Measurements from ENCODE around the gene TRAF2. TPM values are rescaled to one million over a fixed set of nuclear protein-coding genes. Genes with fewer than 3 reads are reported as not detected.

Gene TRAF2
- total RNA-seq, 1 experiment from 2014 or later, result 29.2 TPM

DNA sequence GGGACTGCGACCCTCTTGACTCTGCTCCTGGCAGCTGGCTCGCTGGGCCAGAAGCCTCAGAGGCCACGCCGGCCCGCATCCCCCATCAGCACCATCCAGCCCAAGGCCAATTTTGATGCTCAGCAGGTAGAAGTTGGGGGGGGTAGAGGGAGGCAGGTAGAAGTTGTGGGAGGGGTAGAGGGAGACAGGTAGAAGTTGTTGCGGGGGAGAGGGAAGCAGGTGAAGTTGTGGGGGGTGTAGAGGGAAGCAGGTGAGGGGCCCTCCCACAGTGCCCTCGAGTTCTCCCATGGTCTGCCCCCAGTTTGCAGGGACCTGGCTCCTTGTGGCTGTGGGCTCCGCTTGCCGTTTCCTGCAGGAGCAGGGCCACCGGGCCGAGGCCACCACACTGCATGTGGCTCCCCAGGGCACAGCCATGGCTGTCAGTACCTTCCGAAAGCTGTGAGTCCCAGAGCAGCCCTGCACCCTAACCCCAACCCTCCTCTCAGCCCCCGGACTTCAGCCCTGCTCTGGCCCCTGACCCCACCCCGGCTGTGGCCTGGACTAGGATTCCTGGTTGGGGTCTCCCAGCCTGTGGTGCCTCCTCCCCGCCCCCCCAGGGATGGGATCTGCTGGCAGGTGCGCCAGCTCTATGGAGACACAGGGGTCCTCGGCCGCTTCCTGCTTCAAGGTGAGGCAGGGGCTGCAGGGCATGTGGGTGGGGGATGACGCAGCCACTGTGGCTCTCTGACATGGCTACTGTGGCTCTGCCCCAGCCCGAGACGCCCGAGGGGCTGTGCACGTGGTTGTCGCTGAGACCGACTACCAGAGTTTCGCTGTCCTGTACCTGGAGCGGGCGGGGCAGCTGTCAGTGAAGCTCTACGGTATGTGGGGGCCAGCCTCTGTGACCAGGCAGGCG is 59.3 kb downstream of the TRAF2 start:
- DNase-seq (ENCODE audit: low spot score), result no peak
- intact Hi-C loops (cut with micrococcal nuclease; ENCODE audit: unreplicated experiment), result no loop called here
- Histone ChIP-seq H3K36me3 (ENCODE audit: insufficient read depth, low read length, poor library complexity, severe bottlenecking) (peaks cover 23% of the 10 kb centered on the region), H3K9me3 (ENCODE audit: low read depth, low read length, poor library complexity, severe bottlenecking) (no peaks in the 10 kb centered on the region), H3K4me1 (ENCODE audit: insufficient read depth, low read length, poor library complexity, severe bottlenecking) (no peaks in the 10 kb centered on the region), H3K27me3 (replicated peaks; ENCODE audit: insufficient read depth, low read depth, low read length, poor library complexity) (no peaks in the 10 kb centered on the region), H3K27ac (ENCODE audit: low read depth, low read length, poor library complexity, severe bottlenecking) (no peak overlapping the region), H3K4me3 (ENCODE audit: low read depth, low read length, poor library complexity, severe bottlenecking) (no peak overlapping the region)
- no TSS peak for BruUV-seq (replicated peaks)
- no peak for TF ChIP-seq EZH2 (IDR thresholded peaks at IDR 0.05; ENCODE audit: borderline replicate concordance, low read depth, low read length, poor library complexity, severe bottlenecking)
- TF ChIP-seq, protein P1, sequence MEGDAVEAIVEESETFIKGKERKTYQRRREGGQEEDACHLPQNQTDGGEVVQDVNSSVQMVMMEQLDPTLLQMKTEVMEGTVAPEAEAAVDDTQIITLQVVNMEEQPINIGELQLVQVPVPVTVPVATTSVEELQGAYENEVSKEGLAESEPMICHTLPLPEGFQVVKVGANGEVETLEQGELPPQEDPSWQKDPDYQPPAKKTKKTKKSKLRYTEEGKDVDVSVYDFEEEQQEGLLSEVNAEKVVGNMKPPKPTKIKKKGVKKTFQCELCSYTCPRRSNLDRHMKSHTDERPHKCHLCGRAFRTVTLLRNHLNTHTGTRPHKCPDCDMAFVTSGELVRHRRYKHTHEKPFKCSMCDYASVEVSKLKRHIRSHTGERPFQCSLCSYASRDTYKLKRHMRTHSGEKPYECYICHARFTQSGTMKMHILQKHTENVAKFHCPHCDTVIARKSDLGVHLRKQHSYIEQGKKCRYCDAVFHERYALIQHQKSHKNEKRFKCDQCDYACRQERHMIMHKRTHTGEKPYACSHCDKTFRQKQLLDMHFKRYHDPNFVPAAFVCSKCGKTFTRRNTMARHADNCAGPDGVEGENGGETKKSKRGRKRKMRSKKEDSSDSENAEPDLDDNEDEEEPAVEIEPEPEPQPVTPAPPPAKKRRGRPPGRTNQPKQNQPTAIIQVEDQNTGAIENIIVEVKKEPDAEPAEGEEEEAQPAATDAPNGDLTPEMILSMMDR (conservative IDR thresholded peaks at IDR 0.05; ENCODE audit: low read depth, low read length), result no peak
- ChIA-PET CTCF (interaction anchor here (0.6 kb wide), 1 partner anchor 37 kb away, joined by 4 read pairs; no protein-coding TSS in a partner anchor), POLR2A (ENCODE audit: low non-redundant PET) (no interaction called here)

DNA sequence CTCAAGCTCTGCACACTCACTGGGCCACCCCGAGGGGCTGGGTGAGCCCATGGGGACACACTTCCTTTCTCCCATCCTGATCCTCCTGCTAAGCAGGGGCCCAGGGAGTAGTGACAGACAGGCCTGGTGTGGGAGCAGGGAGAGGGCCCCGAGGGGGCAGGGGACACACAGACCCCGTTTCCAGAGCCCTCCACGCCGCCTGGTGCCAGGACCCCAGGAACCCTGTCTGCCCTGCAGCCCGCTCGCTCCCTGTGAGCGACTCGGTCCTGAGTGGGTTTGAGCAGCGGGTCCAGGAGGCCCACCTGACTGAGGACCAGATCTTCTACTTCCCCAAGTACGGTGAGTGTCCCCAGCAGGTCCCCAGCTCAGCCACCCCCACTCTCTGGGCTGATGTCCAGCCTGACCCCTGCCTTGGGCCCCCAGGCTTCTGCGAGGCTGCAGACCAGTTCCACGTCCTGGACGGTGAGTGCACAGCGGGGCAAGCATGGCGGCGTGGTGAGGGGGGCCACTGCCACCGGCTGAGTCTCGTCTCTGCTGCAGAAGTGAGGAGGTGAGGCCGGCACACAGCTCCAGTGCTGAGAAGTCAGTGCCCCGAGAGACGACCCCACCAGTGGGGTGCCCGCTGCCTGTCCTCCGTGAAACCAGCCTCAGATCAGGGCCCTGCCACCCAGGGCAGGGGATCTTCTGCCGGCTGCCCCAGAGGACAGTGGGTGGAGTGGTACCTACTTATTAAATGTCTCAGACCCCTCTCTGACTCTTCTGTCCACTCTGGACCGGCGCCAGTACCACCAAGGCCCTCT is 60.1 kb downstream of the TRAF2 start:
- Histone ChIP-seq H3K27ac (ENCODE audit: low read depth, low read length, poor library complexity, severe bottlenecking) (no peak overlapping the region), H3K4me1 (ENCODE audit: insufficient read depth, low read length, poor library complexity, severe bottlenecking) (no peaks in the 10 kb centered on the region), H3K4me3 (ENCODE audit: low read depth, low read length, poor library complexity, severe bottlenecking) (no peak overlapping the region), H3K36me3 (ENCODE audit: insufficient read depth, low read length, poor library complexity, severe bottlenecking) (peaks cover 16% of the 10 kb centered on the region), H3K27me3 (replicated peaks; ENCODE audit: insufficient read depth, low read depth, low read length, poor library complexity) (no peaks in the 10 kb centered on the region), H3K9me3 (ENCODE audit: low read depth, low read length, poor library complexity, severe bottlenecking) (no peaks in the 10 kb centered on the region)
- intact Hi-C loops (cut with micrococcal nuclease; ENCODE audit: unreplicated experiment), result no loop called here
- BruUV-seq (replicated peaks), result no TSS peak
- POLR2A ChIA-PET (ENCODE audit: low non-redundant PET), result no interaction called here
- CTCF ChIA-PET, result no interaction called here
- no peak for DNase-seq (ENCODE audit: low spot score)
- TF ChIP-seq, protein P1 (conservative IDR thresholded peaks at IDR 0.05; ENCODE audit: low read depth, low read length), result no peak
- TF ChIP-seq EZH2 (IDR thresholded peaks at IDR 0.05; ENCODE audit: borderline replicate concordance, low read depth, low read length, poor library complexity, severe bottlenecking), result no peak

DNA sequence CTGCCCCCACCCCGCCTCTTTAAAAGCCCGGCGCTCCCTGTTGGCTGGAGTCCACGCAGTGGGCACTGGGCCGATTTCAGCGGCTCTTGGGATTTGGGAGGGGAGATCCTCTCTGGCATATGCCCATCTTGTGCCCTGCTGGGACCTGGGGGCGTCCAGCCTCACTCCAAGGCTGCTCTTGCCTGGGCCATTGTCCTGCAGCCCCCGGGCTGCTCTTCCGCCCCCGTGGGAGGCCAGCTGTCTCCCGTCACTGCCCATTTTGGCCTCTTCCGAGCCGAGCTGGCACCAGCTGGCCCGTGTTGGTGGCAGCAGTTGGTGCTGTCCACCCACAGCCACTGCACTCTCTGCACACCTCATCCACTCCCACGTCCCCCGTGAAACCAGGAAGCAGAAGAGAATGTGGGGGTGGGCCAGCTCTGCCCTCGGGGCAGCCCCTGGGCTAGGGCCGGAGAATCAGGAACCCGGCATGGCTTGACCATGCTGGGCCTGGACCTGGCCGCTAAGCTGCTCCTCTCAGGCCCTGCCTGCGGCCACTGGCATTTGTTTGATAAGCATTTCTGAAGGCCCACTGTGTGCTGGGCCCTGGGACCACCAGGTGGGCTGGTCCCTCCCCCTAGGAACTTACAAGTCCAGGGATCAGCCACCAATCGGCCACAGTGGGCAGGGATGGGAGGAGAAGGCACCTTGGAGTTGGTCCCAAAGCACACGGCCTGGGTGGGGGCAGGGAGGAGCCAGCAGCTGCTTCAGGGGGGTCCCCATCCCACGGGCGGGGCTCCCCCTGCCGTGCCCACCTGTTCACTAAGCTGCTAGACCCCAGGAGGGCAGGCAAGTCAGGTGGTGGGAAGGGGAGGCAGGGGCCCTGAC is 60.9 kb downstream of the TRAF2 start:
- ChIA-PET POLR2A (ENCODE audit: low non-redundant PET) (no interaction called here), CTCF (no interaction called here)
- peaks cover 8% of the 10 kb centered on the region for H3K36me3 ChIP-seq (ENCODE audit: insufficient read depth, low read length, poor library complexity, severe bottlenecking)
- DNase-seq (ENCODE audit: low spot score), result no peak
- H3K4me3 ChIP-seq (ENCODE audit: low read depth, low read length, poor library complexity, severe bottlenecking), result no peak overlapping the region
- H3K27me3 ChIP-seq (replicated peaks; ENCODE audit: insufficient read depth, low read depth, low read length, poor library complexity), result no peaks in the 10 kb centered on the region
- H3K9me3 ChIP-seq (ENCODE audit: low read depth, low read length, poor library complexity, severe bottlenecking), result no peaks in the 10 kb centered on the region
- intact Hi-C loops (cut with micrococcal nuclease; ENCODE audit: unreplicated experiment), result no loop called here
- no peak for TF ChIP-seq EZH2 (IDR thresholded peaks at IDR 0.05; ENCODE audit: borderline replicate concordance, low read depth, low read length, poor library complexity, severe bottlenecking)
- TF ChIP-seq, protein P1 (conservative IDR thresholded peaks at IDR 0.05; ENCODE audit: low read depth, low read length), result no peak
- no peaks in the 10 kb centered on the region for H3K4me1 ChIP-seq (ENCODE audit: insufficient read depth, low read length, poor library complexity, severe bottlenecking)
- H3K27ac ChIP-seq (ENCODE audit: low read depth, low read length, poor library complexity, severe bottlenecking), result no peak overlapping the region
- no TSS peak for BruUV-seq (replicated peaks)
